ENCODE data around the gene PARPBP.

DNA sequence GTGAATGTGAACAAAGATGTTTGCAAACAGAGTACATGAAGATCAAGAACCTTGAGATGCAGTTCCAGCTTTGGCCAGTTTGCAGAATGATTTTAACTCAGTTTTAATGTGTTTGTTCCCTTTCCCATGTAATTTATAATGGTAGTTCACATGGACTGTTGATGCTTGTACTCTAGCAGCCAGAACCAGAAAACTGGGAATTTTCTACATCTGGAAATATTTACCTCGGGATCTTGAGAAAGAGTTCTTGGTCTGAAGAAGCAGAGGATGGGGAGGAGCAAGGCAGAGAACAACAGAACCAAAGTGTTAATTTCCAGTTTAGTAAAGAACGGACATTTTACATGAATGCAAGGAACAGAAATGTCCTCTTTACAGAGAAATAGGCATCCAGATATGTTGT is 114.6 kb downstream of the PARPBP start:
- TF ChIP-seq, protein P1, sequence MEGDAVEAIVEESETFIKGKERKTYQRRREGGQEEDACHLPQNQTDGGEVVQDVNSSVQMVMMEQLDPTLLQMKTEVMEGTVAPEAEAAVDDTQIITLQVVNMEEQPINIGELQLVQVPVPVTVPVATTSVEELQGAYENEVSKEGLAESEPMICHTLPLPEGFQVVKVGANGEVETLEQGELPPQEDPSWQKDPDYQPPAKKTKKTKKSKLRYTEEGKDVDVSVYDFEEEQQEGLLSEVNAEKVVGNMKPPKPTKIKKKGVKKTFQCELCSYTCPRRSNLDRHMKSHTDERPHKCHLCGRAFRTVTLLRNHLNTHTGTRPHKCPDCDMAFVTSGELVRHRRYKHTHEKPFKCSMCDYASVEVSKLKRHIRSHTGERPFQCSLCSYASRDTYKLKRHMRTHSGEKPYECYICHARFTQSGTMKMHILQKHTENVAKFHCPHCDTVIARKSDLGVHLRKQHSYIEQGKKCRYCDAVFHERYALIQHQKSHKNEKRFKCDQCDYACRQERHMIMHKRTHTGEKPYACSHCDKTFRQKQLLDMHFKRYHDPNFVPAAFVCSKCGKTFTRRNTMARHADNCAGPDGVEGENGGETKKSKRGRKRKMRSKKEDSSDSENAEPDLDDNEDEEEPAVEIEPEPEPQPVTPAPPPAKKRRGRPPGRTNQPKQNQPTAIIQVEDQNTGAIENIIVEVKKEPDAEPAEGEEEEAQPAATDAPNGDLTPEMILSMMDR (IDR thresholded peaks at IDR 0.05): no peak
- no peak for TF ChIP-seq ZFX (IDR thresholded peaks at IDR 0.05; ENCODE audit: borderline replicate concordance)

Data from 22Rv1 (cell line).